Nucleus accumbens (tissue), 56 donors: ENCODE measurements around the gene PRAC1.
"Not testable (repeated sequence)": the region's sequence is repeated elsewhere in the genome, so short reads cannot be mapped to it uniquely, and the experiment has no call there.

Experiments
- DNase-seq, 56 donors: peaks; one replicate each; lab custom pipeline; 2025; lab: John Stamatoyannopoulos, UW

Gene PRAC1

DNA sequence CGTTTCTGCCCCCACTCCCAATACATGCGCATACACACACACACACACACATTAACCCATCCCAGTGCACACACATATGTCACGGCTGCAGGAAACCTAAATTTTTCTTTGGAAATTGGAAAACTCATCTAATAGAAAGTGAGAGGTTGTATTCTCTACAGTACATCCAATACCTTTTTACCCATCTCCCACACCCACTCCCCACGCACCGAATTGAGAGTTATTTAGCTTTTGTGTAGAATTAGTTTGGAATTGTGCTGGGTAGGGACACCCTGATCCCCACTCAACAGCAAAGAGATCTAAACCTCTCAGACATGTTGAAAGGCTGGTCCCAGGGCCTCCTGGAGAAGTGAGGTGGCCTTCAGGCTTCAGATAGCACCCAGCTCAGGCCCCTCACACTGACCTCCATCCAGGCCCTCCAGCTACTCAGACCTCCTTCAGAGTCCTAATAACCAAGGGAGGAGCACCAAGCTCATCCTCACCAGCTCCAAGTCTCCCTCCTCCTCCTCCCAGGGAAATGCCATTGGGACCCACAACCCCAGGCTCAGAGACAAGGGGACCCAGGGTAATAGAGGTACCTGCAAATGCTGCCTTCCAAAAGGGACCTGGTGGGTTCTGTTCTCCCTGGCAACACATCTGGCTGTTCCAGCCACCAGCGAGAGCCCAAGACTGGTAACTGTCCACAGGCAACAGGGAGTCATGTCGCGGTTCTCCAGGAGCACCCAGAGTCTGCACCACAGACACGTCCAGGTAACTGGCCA, 5.3 kb upstream of the PRAC1 start:
- DNase-seq, result no peak

DNA sequence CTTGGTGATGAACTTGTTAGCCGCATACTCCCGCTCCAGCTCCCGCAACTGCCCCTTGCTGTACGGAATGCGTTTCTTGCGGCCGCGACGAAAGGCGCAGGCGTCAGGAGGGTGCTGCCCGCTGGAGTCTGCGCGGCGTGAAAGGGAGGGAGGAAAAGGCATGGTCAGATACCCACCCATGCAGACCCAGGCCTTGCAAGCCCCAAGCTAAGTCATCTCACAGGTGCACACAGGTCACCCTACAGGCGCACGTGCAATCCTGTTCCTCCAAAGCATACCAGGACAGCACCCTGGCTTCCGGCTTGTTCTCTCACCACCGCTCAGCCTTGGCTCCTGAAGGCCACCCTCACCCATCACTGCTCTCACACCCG, 4.6 kb upstream of the PRAC1 start:
- DNase-seq, result no peak

DNA sequence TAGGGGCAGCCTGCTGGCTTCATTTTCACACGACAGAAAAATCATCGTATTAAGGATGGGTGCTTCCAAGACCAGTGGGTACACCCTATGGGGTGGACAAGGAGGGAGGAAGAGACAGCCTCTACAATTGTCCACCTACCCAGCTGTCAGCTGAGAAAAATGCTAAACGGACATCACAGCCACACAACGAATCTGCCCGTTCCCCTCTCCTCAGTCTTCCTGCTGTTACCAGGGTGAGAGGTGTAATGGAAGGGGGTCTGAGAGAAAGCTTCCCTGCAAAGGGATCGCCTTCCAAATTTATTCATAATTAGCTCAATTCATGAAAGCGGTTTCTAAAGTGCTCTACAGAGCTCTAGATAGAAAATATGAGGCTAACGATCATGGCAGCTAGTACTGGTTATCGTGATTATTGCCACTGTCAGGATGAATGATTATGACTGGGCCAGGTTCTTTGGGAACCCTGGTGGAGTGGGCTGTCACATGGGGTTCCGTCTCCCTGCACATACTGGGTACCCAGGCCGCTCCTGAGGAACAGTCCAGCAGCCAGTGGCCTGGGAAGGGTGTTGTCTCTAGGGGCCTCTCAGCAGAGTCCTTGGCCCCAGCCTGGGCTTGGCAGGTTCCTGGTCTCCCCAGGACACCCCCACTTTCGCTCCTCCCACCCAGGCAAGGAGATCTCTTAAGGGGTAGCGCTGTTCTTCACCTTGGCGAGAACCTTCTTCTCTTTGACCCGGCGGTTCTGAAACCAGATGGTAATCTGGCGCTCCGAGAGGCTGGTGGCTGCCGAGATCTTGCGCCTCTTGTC, 4.0 kb upstream of the PRAC1 start:
- DNase-seq, result no peak

DNA sequence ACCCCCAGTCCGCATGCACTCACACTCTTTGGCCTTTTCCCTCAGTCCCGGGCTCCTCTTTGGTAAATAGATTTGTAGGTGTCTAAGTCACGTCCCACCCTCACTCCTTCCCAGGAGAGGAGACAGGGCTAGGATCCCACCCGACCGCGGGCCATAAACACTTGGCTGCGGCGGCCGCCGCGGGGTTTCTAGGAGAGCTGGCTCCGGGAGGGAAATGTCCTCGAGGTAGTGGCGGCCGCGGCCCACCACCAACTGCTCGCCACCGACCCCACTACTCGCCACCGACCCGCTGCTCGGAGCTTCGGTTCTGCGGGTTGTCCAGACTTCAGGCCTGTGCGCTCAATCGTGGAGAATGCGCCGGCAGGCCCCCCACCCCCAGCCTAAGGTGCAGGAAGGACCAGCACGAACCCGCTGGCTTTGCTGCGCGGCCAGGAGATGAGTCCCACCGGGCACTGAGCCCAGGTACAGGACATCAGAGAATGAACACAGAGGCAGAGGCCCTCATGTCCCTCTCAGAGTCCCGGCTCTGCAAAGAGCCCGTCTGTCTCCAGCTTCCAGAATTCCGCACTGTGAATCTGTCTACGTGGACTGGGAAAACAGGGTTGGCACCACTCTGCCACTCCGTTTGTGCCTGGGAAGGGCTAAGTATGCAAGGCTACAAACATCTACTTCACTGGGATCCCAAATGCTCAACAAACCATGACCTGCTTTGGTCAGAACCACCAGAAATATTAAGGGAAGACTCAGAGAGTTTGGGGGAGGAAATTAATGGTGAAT, 3.2 kb upstream of the PRAC1 start:
- DNase-seq, result no peak

DNA sequence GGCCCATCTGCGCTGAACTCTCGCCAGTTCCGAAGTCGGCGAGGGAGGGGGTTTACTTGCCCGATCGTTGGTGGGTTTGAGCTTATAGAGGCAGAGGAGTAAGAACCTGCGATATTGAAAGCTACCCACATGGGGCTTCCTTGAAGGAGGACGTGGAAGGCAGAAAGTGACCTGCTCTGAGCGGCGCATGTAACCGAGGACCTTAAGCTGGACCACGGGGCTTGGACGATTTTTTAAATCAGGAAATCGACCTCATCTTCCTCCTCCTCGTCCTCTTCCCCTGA, 2.6 kb upstream of the PRAC1 start:
- DNase-seq, result no peak

DNA sequence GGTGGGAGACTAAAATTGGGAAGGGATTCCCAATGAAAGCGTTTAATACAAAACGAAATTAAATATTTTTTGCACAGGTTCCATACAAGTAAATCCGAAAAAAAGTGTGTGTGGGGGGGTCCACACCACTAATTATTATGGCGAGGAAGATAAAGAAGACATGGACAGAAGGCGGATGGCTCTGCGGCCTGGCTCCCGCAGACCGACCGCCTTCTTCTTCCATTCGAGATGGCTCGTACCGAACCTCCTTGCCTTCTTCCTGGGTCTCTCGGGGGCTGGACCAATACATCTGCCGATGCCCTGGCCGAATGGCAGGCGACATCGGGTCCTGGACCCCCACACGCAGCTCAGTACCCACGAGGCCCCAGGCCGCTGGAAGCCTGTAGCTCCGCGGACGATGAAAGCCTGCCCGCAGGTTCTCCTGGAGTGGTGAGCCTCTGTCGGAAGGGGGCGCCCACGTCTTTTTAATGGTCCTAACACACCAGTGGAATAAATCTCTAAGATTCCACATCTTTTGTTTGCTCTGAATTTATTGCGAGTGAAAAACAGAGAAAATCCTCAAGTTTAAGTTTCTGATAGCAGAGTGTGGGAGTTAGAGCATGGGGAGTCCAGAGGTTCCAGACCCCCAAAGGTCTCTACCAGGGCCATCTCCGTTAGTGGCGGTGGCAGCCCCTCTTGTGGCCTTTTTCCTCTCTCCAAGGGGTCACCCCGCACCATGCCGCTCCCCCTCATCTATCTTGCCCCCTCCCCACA, 2.1 kb upstream of the PRAC1 start:
- DNase-seq, result peak in 45 of 56 donors; percentile 0 to 78 (median 20)

DNA sequence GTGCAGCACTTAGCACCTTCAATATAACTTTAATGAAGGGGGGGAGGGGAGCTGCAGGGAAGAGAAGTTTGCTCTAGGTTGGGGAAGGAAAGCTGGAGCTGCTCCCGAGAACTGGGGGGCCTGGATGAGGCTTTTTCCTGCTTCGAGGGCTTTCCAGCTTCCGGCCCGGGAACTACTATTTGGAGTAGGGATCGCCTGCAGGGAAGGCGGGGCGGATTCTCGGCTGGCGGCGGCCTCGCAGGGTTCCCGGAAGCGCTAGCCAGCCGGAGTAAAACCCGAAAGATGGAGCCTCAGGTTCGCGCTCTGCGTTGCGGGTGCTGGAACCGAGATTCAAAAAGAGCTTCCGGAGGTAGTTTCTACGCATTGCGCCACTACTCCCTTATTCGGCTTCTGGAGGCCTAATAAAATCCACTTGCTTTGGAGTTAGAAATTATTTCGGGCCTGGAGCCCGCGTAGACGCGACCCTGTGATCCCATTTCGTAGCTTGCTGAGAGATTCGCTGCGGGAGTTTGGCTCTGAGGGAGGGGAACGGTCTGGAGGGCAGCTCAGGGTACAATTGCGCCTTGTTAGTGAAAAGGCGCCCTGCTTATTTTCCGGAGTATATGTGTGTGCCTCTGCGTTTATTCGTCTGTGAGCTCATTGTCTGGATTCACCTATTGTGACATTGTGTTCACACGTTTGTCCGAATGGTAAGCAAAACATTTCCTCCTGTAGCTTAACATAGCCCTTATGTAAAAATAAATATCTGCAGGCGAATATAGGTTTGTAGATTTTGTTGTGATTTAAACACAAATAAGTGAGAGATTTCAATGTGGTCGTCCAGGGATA, 1.3 kb upstream of the PRAC1 start:
- DNase-seq, result no peak

DNA sequence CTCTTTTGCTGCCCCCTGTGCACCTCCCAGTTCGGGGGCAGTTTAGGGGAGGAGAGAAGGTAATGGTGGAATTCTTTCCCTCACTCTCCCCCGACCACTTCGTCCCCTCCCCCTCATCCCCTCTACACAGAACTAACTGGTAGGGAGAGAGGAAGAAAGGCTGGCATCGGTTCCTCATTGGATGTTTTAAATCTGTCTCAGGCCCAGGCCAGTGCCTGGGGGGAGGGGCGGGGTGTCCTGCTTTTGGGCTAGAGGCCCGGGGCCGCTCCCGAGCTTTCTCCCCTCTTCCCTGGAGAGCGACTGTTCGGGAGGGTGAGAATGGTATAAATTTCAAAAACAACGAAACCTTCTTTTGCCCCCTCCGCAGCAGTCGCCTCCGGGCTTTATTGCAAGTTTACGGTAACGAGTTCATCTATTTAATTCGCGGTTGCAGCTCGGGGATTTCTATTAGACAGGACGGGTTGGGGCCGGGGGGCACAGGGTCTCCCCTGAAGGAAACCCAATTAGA, 651 bp upstream of the PRAC1 start, which contains the start of gene PRAC2:
TSS of gene PRAC2 (plus strand) at position 271 of the 508 bp plus-strand sequence. CDS start 1,226 bp downstream, outside the sequence.
- DNase-seq, result no peak

DNA sequence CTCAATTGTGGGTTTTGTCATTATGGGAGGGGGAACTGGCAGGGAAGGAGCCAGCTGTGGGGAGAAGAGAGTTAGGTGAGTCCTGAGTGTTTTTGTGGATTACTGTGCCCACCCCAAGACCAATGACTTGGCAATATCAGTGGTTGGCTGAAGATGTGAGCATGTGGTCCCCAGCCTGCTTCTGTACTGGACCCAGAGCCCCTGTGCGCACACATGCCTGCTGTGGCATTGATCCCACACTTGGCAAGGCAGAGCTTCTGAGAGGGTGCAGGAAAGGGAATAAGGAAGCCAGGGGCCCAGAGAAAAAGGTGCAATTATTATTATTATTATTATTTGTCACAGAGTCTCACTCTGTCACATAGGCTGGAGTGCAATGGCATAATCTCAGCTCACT, 1.3 kb downstream of the PRAC1 start:
- no peak for DNase-seq

DNA sequence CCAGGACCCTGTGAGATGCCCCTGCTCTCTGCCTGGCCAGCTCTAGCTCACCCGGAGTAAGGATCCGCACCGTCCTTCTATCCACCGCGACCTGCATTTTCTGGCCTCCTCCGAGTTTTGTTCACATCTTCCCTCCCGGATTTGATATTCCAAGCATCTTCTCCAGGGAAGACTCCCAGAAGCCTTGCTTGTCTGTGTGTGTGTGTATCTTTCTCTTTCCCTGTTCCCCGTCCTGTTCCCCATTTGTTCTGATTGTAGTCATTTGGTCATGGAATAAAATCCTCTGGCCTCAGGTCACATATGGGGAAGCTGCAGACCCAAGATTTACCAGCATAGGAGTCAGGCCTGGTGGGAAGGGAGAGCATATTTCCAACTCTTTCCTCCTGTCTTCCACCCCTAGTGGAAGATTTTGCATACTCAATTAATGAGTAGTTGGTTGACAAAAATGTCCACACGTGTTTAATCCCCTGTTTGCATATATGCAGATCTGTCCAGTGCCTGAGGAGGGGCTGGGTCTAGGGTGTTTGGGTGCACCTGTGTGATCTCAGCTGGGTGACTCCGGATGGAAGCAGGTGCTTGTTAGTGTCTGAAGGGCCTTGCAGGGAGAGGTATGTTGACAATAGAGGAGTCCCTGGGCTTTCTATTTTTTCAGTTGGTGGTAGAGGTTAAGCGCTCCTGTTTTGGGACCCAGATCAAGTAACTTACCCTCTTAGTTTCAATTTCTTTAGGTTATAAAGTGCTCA, 1.9 kb downstream of the PRAC1 start:
- no peak for DNase-seq

DNA sequence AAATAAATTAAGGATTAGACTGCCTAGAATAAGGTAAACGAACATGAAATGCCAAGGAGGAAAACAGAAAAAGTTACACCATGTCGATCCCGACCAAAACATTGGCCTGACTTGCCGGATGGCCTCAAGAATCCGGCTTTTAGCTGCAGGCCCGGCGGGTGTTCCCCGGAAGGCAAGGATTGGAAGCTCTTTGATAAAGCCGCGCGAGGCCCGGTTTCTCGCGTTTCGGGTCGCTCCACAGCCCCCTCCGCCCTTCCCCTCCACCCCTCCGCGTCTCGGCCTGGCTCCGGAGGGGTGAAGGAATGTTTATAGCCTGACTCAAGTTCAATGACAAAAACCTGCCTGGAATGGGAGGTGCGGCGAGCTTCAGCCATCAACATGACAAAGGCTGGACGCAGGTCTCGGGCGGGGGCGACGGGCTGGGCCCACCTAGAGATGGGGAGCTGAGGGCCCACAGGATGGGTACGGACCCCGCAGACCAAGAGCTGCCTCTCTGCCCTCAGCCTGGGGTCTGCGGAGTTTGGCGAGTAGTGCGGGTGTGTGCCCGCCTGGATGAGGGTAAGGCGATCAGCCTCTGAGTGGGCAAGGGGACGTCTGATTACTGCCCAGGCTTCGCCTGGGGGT, 2.6 kb downstream of the PRAC1 start:
- DNase-seq, result no peak

DNA sequence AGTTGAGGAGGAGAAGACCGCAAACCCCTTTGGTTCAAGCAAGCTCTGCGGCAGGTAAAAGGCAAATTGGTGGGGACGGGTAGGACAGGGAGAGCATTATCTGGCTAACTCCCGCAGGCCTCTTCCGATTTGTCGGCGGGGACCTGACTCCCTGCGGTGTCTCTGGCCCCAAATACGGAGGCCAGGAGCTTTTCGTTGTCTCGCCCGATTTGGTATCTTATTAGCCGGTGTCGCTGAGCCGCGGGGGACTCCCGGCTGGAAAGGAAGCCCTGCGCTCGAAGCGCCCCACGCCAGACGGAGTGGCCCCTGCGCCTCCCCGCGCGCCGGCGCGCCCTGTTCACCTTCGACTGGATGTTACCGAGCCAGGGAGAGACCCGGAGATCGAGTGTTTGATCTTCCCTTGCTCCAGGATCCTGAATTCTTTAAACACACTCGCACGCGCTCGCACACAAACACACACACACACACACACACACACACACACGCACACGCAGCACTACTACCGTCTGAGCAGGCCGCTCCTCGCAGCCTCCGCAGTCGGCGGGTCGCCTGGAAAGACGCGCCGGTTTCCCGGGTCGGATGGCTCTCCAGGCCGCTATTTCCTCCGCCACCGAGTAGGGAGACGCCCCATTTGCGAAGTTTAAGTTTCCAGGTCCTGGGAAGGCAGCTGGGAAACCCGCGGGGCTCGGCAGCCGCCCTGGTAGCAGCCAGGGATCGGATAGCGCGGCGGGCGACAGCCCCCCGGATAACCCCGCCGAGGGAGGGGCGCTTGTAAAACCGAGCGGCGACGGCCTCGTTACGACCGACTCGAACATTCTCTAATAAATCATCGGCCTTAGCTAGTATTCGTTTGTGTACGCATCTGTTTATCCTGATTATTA, 3.3 kb downstream of the PRAC1 start:
- DNase-seq, result no peak

DNA sequence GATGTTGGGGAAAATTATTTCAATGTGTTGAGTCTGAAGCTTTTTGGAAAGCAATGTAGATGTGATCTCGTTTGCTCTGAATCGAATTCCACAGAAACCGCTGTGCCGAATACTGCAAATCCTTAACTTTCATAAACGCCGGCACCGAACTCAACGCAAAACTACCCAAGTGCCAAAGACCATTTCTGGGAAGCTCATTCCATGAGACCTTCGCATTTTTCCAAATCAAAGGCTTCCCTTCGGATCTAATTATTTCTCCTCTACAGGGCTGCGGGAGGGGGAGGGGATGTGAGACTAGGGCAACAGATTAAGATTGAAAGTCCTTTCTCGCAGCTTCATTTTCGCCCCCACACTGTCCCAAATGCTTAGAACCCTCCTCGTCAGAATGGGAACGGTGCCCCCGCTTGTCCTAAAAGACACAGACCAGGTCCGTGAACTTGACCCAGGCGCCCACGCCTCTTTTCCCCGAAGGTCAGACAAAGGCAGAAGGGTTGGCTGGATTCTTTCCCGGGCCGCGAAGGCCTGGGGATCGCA, 4.0 kb downstream of the PRAC1 start:
- DNase-seq, result no peak

DNA sequence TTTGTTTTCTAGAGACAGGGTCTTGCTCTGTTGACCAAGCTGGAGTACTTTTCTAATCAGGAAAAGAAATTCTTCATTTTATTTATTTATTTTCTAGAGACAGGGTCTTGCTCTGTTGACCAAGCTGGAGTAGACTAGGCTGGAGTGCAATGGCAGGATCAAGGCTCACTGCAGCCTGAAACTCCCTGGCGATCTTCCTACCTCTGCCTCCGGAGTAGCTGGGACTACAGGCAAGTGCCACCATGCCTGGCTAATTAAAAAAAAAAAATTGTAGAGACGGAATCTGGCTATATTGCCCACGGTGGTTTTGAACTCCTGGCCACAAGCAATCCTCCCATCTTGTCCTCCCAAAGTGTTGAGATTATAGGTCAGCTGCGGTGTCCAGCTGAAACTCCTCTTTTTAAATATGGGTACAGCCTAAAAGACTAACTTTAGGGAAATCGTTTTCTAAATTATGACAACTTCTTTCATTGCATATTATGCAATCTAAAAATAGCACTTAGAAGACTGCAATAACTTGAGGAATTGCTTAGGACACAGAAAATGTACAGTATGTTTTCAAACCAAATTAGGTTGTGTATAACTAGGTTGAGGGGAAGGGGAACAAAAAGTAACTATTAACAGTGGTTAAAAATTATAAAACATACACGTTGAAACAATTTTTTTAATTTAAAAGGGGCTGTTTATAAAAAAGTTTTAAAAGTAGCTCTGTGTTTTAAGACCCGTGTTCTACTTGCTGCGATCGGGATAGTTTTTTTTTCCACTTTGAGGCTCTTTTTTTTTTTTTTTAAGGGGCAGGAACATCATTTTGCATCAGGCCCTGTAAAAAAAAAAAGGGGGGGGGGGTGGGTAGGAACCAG, 4.7 kb downstream of the PRAC1 start:
- DNase-seq, result no peak

DNA sequence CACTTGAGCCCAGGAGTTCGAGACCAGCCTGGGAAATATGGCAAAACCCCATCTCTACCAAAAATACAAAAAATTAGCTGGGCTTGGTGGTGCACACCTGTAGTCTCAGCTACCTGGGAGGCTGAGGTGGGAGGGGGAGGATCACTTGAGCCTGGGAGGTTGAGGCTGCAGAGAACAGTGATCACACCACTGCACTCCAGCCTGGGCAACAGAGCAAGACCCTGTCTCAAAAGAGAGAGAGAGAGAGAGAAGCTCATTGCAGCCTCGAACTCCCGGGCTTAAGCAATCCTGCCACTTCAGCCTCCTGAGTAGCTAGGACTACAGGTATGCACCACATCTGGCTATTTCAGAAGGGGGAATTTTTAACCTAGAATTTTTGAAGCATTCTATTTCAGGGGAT, 5.8 kb downstream of the PRAC1 start:
- not testable (repeated sequence) for DNase-seq
